Right lobe of liver (tissue), 6 donors: Measurements from ENCODE around the gene SSC5D. TPM values are rescaled to one million over a fixed set of nuclear protein-coding genes. Genes with fewer than 3 reads are reported as not detected.
A peak's percentile ranks its signal among the peaks of the same experiment; 100 is the strongest.

Source experiments
- ATAC-seq, 4 donors: fragments of 200-7000 bp; cut with Tn5 transposase; one replicate each; pipeline ENCODE4 v1.9.1; 2020; ENCODE audit warnings: mild to moderate bottlenecking in 4 of 4, moderate library complexity in 4 of 4
- DNase-seq, 3 donors: peaks; one replicate each; pipeline ENCODE4 v3.0.0-alpha.2; 2020
- H3K27ac ChIP-seq, 3 donors: fragments of 200-600 bp; one replicate each; pipeline ENCODE4 v1.8.0; 2022
- H3K27me3 ChIP-seq, 2 donors: fragments of 200-600 bp; one replicate each; pipeline ENCODE4 v1.8.0; 2022
- H3K36me3 ChIP-seq, 4 donors: fragments of 200-600 bp; sonication (generic) in 1 of 4; one replicate each; pipeline versions ENCODE4 v1.5.1 to v1.8.0; 2017 to 2022; ENCODE audit warnings: control low read depth in 1 of 4
- H3K4me1 ChIP-seq, 4 donors: fragments of 200-600 bp; sonication (generic) in 1 of 4; one replicate each; pipeline versions ENCODE4 v1.5.1 to v1.8.0; 2017 to 2022; ENCODE audit warnings: control low read depth in 1 of 4
- H3K4me3 ChIP-seq, 3 donors: fragments of 200-600 bp; one replicate each; pipeline ENCODE4 v1.8.0; 2022
- H3K9me3 ChIP-seq, 4 donors: fragments of 200-600 bp; sonication (generic) in 1 of 4; one replicate each; pipeline versions ENCODE4 v1.5.1 to v1.8.0; 2017 to 2022; ENCODE audit warnings: control low read depth in 1 of 4
- CTCF ChIP-seq, 4 donors: fragments of 200-600 bp in 3 of 4; fragments of 450-650 bp in 1 of 4; IDR thresholded peaks; one replicate each; pipeline versions ENCODE4 v1.5.1 to v1.8.0; 2016 to 2022; ENCODE audit warnings: antibody characterized with exemption in 4 of 4, mild to moderate bottlenecking in 2 of 4
- POLR2A ChIP-seq: fragments of 450-650 bp; IDR thresholded peaks from one replicate; pipeline ENCODE4 v1.6.1; 2017; ENCODE audit warnings: antibody characterized with exemption, mild to moderate bottlenecking
- WGBS: methylation state at CpG from one replicate; pipeline ENCODE4 v1.1.6; 2018; ENCODE audit warnings: low coverage, low lambda C conversion rate; ENCODE audit not compliant: insufficient coverage; ENCODE audit errors: missing lambda C conversion rate; 5-methylcytosine and 5-hydroxymethylcytosine counted together
- intact Hi-C, 2 donors: fragments of 100-400 bp; cut with DNase I; formaldehyde crosslinking; loops; one replicate each; pipeline versions ENCODE4 v1.11.2 to v1.14.1; 2022
- total RNA-seq, 6 experiments: library from RNA; depleted of rRNA in 2 of 6; stranded (reverse); fragments of >200 nt in 2 of 6; fragmentation: NEBNext Ultra II Directional in 3 of 6; extraction: Animal tissue kit (Norgen Biotek cat#: 25700) in 3 of 6; gene quantifications; one replicate each; pipeline versions ENCODE4 v1.1.0 to v1.2.4, GENCODE V29; 2016 to 2023
- donor health status: DM: no; HTN: yes; CAD: no.
- donor health status: DM: no; HTN: no; CAD: no.
- donor health status: DM: no; HTN: no; CAD: no.
- donor health status: DM: no; HTN: yes; CAD: no.
- donor health status: DM: no; HTN: yes; CAD: no.

Gene SSC5D
- total RNA-seq, 6 experiments from 2014 or later = 0.35 to 1.6 (median 1.2) TPM

GRCh38 chr19:55544776-55545439, 56.7 kb downstream of the SSC5D start:
- DNase-seq (peak in 1 of 3 donors; percentile 41), ATAC-seq (peak in 1 of 4 donors; percentile 57)
- no peaks in the 10 kb centered on the region for H3K27me3 ChIP-seq
- TF ChIP-seq CTCF (IDR thresholded peaks at IDR 0.05) = no peak
- TF ChIP-seq POLR2A = no peak
- intact Hi-C loops = no loop called here
- H3K36me3 ChIP-seq = no peaks in the 10 kb centered on the region
- WGBS = 53% methylated on average over 3 of the region's 23 CpGs
- no peaks in the 10 kb centered on the region for H3K4me1 ChIP-seq
- H3K4me3 ChIP-seq = no peak overlapping the region
- no peak overlapping the region for H3K27ac ChIP-seq
- no peaks in the 10 kb centered on the region for H3K9me3 ChIP-seq

- H3K27me3 ChIP-seq = no peaks in the 10 kb centered on the region
- DNase-seq = no peak
- no peaks in the 10 kb centered on the region for H3K4me1 ChIP-seq
- no peak within 1 kb of the TSS for H3K4me3 ChIP-seq
- ATAC-seq = no peak
- H3K9me3 ChIP-seq = no peaks in the 10 kb centered on the region
- TF ChIP-seq CTCF (IDR thresholded peaks at IDR 0.05) (no peak), POLR2A (no peak)
- WGBS = 64% methylated on average over 7 of the region's 10 CpGs
- intact Hi-C loops = no loop called here
- peak within 1 kb of the TSS in 1 of 3 donors; percentile 60 for H3K27ac ChIP-seq
- H3K36me3 ChIP-seq = no peaks in the 10 kb centered on the region
Observed at GRCh38 chr19:55545443-55545842, 57.2 kb downstream of the SSC5D start, which contains the start of gene SBK3. Gene SBK3 (minus strand): TSS chr19:55545543. CDS start chr19:55545543, 0 bp downstream.

- Histone ChIP-seq H3K27me3 (peaks cover 0 to 2% of the 10 kb centered on the region in 2 donors), H3K4me1 (no peaks in the 10 kb centered on the region), H3K36me3 (no peaks in the 10 kb centered on the region), H3K4me3 (no peak overlapping the region), H3K27ac (peak overlapping the region in 1 of 3 donors; percentile 60), H3K9me3 (no peaks in the 10 kb centered on the region)
- intact Hi-C loops = no loop called here
- 52% methylated on average over 9 of the region's 11 CpGs for WGBS
- DNase-seq (no peak), ATAC-seq (peak in 1 of 4 donors; percentile 26)
- TF ChIP-seq POLR2A (no peak), CTCF (IDR thresholded peaks at IDR 0.05) (no peak)
Observed at GRCh38 chr19:55546011-55546410, 57.8 kb downstream of the SSC5D start.

- H3K36me3 ChIP-seq = no peaks in the 10 kb centered on the region
- WGBS = 52% methylated on average over 16 of the region's 17 CpGs
- peak overlapping the region in 2 of 3 donors; percentile 40 to 62 for H3K27ac ChIP-seq
- ATAC-seq (peak; percentile 76 to 90 (median 80)), DNase-seq (peak; percentile 65 to 85 (median 81))
- H3K27me3 ChIP-seq = peaks cover 0 to 6% of the 10 kb centered on the region in 2 donors
- H3K9me3 ChIP-seq = no peaks in the 10 kb centered on the region
- intact Hi-C loops = no loop called here
- TF ChIP-seq POLR2A = no peak
- no peaks in the 10 kb centered on the region for H3K4me1 ChIP-seq
- no peak overlapping the region for H3K4me3 ChIP-seq
Observed at GRCh38 chr19:55546822-55547614, 58.8 kb downstream of the SSC5D start.
